Stimulated activated CD4-positive, alpha-beta T cell treated with anti-CD3 and anti-CD28 coated beads, Interleukin-2, amount 100 ng/mL, for 24 hours (primary cell): ENCODE data around the gene ZW10.

Experiments
- DNase-seq, 2 donors: peaks; one replicate each; pipeline ENCODE4 v3.0.0-alpha.2; 2020

ZW10 gene

GRCh38 chr11:113697756-113698407, 75.6 kb downstream of the ZW10 start:
- no peak for DNase-seq

DNA sequence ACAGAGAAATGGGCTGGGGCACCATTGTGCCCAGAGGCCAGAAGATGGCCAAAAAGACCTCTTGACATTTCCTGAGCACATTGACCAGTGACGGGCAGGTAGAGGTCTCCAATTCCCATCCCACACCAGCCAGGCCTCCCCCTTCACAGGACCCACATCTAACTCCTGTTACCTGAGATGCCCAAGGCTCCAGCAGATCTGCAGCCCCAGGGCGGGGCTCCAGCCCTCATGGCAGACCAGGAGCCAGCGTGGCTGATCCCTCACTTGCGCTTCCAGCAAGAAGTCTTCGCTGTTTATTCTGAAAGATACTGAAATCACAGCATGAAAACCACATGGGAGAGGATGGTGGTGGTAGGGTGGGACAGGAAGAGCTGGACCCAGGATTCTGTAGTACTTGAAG, 76.4 kb downstream of the ZW10 start:
- DNase-seq: no peak

DNA sequence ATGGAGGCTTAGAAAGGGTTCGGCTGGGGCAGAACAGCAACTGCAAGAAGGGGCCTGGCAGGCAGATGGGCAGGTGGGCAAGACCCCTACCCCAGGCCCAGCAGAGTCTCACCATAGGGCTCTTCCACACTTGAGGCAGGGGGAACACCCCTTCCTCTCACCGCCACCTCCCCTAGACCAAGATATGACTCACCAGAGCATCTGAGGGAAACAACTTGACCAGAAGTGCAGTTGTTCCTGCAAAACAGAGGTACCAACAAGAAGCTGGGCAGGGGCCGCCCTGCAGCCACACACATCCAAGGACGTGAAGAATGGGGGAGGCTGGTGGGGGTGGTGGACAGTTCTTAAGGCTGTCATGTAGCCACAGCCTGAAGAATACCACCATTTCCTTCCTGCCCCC, 78.3 kb downstream of the ZW10 start:
- DNase-seq: no peak

DNA sequence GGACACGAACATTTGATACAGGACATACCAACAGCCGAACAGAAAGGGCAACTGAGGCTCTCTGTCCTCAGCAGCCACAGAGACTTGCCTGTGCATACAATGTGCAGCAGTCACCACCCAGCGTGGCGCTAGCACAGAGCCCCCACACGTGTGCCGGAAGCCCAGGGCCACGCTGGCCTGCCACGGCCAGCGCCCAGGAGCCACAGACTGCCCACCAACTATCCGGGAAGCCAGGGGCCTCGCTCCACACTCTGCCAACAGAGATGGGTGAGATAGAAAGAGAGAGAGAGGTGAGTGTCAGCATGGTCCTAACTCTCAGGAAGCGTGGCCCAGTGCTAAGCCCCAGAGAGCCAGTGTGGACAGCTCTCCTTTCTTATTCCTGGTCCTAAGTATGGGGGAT, 79.1 kb downstream of the ZW10 start:
- no peak for DNase-seq

GRCh38 chr11:113693030-113693429, 80.5 kb downstream of the ZW10 start:
- DNase-seq: no peak

DNA sequence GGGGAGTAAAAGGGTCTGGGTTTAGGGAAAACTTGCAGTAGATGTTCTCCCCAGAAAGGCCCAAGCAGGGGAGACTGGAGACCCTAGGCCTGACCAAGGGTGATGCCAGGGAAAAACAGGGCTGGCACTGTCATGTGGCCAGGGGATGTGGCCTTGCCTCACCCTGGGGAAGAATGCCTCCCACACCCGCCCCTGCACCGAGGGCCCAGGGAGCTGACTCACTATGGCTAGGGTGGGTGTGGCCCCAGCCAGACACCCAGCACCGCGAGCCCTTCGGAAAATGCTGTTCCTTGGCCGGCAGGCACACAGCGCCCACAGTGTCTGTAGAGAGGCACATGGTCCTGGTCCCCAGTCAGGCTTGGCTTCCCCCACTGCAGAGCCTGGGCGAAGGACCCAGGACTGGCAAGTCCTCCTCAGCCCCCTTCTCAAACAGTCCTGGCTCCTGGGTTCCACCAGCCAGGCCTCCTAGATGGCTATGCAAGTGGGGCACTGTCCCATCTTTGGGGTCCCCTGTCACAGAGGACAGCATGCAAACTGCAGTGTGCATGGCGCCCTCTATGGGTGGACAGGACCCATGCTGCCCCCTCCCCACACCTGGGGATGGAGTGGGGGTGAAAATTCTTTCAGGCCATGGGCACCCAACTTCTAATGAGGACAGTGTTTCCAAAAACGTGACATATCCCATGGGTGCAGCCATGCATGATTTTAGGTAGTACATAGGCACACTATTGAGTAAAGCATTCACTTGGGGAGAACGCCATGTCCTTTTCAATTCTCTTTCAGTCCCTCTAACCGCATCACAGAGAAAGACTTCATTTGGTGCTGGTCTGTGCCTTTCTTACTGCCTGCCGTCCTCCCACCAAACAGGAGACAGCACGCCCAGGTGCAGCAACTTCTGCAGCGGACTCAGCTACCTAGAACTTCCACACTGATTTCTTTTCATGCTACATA, 82.6 kb downstream of the ZW10 start:
- peak in 1 of 2 donors; percentile 36 for DNase-seq

- DNase-seq: no peak
Measured at GRCh38 chr11:113689768-113690618, 83.5 kb downstream of the ZW10 start.

- no peak for DNase-seq
Measured at GRCh38 chr11:113685654-113686359, 87.7 kb downstream of the ZW10 start.

DNA sequence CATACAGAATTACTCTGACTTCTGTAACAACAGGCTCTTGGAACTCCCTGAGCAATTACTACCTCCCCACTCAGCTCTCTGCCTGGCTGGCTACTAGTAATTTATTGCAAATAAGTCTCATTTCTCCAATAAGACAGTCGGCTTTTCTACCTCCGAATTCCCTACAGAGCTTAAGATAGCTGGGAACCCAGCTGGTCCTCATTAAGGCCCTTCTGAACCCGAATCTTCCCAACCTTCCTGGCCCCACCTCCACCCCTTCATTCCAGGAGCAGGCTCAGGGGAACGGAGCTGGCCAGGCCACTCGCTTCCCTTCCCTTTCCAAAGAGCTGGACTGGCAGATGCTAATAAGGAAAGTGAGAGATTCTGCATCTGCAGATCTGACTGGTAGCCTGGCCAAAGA, 89.0 kb downstream of the ZW10 start:
- DNase-seq: no peak

- no peak for DNase-seq
Measured at GRCh38 chr11:113683481-113684046, 89.9 kb downstream of the ZW10 start.
